ENCODE data around the gene SNRPB. TPM values are rescaled to one million over a fixed set of nuclear protein-coding genes. Genes with fewer than 3 reads are reported as not detected.

SNRPB gene
- total and polyA plus RNA-seq, 2 of the 13 experiments (the other 11 are each of a cell fraction or from before 2014, with no cell fraction given) = 473 to 844 TPM

DNA sequence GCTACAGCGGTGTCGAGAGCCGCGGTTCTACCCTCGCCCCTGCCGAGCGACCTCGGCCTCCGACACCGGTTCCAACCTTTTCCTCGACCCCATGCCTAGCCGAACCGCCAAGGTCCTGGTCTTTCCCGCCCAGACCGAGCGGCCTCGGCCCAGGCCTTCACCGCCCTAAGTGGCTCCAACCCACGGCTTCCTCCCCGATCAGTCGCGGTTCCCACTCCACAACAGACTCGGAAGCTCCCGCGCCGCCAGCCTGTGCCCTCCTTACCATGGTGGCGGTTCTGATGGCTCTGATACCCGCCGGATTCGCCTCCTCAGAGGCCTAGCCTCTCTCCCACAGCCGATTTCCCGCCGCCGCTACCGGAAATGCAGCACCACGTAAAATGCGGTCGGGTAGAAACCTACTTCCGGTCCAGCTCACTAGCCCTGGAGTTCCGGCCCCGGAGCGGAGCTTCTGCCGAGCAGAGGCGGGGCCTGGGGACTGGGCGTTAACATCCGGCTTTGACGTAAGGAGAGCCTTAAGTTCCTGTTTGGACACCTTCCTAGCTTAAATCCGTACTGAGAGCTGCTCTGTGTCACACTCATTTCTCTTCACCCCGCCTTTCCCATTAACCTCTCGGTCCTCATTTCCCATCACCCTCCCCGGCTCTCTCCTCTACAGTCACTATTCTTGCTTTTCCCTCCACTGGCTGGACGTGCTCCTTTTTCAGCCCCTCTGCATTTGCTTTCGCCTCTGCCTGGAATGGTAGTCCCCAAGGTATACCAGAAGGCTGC, at the start of gene SNRPB (continued):
- TF ChIP-seq, protein P1, sequence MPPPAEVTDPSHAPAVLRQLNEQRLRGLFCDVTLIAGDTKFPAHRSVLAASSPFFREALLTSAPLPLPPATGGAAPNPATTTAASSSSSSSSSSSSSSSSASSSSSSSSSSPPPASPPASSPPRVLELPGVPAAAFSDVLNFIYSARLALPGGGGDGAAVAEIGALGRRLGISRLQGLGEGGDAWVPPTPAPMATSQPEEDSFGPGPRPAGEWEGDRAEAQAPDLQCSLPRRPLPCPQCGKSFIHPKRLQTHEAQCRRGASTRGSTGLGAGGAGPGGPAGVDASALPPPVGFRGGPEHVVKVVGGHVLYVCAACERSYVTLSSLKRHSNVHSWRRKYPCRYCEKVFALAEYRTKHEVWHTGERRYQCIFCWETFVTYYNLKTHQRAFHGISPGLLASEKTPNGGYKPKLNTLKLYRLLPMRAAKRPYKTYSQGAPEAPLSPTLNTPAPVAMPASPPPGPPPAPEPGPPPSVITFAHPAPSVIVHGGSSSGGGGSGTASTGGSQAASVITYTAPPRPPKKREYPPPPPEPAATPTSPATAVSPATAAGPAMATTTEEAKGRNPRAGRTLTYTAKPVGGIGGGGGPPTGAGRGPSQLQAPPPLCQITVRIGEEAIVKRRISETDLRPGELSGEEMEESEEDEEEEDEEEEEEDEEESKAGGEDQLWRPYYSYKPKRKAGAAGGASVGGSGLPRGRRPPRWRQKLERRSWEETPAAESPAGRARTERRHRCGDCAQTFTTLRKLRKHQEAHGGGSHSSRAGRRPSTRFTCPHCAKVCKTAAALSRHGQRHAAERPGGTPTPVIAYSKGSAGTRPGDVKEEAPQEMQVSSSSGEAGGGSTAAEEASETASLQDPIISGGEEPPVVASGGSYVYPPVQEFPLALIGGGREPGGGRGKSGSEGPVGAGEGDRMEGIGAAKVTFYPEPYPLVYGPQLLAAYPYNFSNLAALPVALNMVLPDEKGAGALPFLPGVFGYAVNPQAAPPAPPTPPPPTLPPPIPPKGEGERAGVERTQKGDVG (CRISPR knock-in tag; IDR thresholded peaks at IDR 0.05; ENCODE audit: borderline replicate concordance) = peak; percentile 99
- peak; percentile 64; the same call in 1 of the 2 replicates for TF ChIP-seq ZNF260 (CRISPR knock-in tag; IDR thresholded peaks at IDR 0.05; ENCODE audit: borderline replicate concordance, low read depth)
- TF ChIP-seq HDAC2 (CRISPR knock-in tag; IDR thresholded peaks at IDR 0.05) = peak; percentile 98
- TF ChIP-seq HNRNPK (IDR thresholded peaks at IDR 0.05; ENCODE audit: low read depth, low read length, poor library complexity, severe bottlenecking) = peak; percentile 85
- peak; percentile 99 for TF ChIP-seq KDM3A (CRISPR knock-in tag; IDR thresholded peaks at IDR 0.05; ENCODE audit: low read depth)
- TF ChIP-seq TOE1 (CRISPR knock-in tag; IDR thresholded peaks at IDR 0.05) = peak; percentile 100
- peak; percentile 95; the same call in 1 of the 2 replicates for TF ChIP-seq ZNF446 (CRISPR knock-in tag; IDR thresholded peaks at IDR 0.05)
- TF ChIP-seq IKZF4 (CRISPR knock-in tag; IDR thresholded peaks at IDR 0.05; ENCODE audit: borderline replicate concordance, low read depth, not compliant biosample characterization) = peak; percentile 99
- TF ChIP-seq ARNTL (CRISPR knock-in tag; IDR thresholded peaks at IDR 0.05) = peak; percentile 91
- TF ChIP-seq ZFX (CRISPR knock-in tag; IDR thresholded peaks at IDR 0.05; ENCODE audit: low read depth) = peak; percentile 100
- TF ChIP-seq, protein P2, sequence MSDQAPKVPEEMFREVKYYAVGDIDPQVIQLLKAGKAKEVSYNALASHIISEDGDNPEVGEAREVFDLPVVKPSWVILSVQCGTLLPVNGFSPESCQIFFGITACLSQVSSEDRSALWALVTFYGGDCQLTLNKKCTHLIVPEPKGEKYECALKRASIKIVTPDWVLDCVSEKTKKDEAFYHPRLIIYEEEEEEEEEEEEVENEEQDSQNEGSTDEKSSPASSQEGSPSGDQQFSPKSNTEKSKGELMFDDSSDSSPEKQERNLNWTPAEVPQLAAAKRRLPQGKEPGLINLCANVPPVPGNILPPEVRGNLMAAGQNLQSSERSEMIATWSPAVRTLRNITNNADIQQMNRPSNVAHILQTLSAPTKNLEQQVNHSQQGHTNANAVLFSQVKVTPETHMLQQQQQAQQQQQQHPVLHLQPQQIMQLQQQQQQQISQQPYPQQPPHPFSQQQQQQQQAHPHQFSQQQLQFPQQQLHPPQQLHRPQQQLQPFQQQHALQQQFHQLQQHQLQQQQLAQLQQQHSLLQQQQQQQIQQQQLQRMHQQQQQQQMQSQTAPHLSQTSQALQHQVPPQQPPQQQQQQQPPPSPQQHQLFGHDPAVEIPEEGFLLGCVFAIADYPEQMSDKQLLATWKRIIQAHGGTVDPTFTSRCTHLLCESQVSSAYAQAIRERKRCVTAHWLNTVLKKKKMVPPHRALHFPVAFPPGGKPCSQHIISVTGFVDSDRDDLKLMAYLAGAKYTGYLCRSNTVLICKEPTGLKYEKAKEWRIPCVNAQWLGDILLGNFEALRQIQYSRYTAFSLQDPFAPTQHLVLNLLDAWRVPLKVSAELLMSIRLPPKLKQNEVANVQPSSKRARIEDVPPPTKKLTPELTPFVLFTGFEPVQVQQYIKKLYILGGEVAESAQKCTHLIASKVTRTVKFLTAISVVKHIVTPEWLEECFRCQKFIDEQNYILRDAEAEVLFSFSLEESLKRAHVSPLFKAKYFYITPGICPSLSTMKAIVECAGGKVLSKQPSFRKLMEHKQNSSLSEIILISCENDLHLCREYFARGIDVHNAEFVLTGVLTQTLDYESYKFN (CRISPR knock-in tag; conservative IDR thresholded peaks at IDR 0.05) = peak; percentile 83
- TF ChIP-seq ZKSCAN1 (IDR thresholded peaks at IDR 0.05; ENCODE audit: low read length) = peak; percentile 45
- peak; percentile 24; the same call in 1 of the 2 replicates for TF ChIP-seq HNF4G (IDR thresholded peaks at IDR 0.05; ENCODE audit: borderline replicate concordance, low read depth, low read length)
- peak; percentile 85; the same call in 1 of the 2 replicates for TF ChIP-seq HNF4G (CRISPR knock-in tag; IDR thresholded peaks at IDR 0.05; ENCODE audit: borderline replicate concordance, low read depth)
- peak; percentile 90 for TF ChIP-seq ZSCAN22 (CRISPR knock-in tag; IDR thresholded peaks at IDR 0.05)
- TF ChIP-seq CENPT (CRISPR knock-in tag; IDR thresholded peaks at IDR 0.05; ENCODE audit: low read depth) = peak; percentile 98
- TF ChIP-seq SIX1 (CRISPR knock-in tag; IDR thresholded peaks at IDR 0.05; ENCODE audit: borderline replicate concordance) = peak; percentile 86
- peak; percentile 96 for TF ChIP-seq ZC3H4 (CRISPR knock-in tag; IDR thresholded peaks at IDR 0.05; ENCODE audit: borderline replicate concordance)
- peak; percentile 98 for TF ChIP-seq ZNF607 (CRISPR knock-in tag; IDR thresholded peaks at IDR 0.05; ENCODE audit: borderline replicate concordance)
